Measurements from ENCODE around the gene FAM118B. TPM values are rescaled to one million over a fixed set of nuclear protein-coding genes. Genes with fewer than 3 reads are reported as not detected.
A peak's percentile ranks its signal among the peaks of the same experiment; 100 is the strongest.
"Not testable (repeated sequence)": the region's sequence is repeated elsewhere in the genome, so short reads cannot be mapped to it uniquely, and the experiment has no call there.

FAM118B gene
- total RNA-seq, 1 donor from 2014 or later: 25.6 TPM

DNA sequence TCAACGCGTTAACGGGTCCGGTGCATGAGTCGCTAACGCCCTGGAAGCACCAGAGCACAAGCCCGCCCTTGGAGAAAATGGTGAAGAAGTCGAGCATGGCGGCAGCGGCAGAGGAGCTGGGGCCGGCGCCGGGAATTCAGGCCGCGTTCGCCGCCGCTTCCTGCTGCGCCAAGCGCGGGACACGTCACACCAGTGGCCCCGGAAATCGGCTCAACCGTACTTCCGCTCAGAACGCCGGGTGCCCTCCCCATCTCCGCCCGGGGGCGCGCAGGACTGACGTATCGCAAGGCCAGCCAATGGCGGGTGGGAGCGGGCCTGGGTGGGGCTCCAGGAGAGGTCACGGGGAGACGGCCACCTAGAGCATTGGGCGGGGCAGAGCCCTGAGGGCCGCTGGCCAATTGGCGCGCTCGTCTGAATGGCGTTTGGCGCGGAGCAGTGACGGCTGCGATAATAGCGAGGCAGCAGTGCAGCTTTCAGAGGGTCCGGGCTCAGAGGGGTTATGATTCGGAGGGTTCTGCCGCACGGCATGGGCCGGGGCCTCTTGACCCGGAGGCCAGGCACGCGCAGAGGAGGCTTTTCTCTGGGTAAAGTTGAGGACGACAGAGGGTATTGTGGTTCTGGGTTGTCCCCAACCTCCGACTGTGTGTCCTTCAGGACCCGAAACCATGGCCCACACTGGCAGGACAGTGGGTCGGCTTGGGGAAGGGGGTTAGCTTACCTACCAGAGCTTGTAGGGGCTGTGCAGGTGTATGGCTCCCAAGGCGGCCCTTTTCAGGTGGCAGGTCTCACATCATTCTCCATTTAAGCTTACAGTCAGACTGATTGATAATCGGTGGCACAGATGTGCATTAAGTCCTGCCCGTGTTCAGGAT is 57.4 kb downstream of the FAM118B start, which contains the start of the genes FOXRED1 and SRPRA:
Gene FOXRED1, plus strand, starts transcription at position 447 of the 872 bp plus-strand sequence. Its CDS starts 53 bp downstream, at position 500.
Gene SRPRA, minus strand, starts transcription at position 188 of the 872 bp plus-strand sequence. Its CDS starts 91 bp downstream, at position 97.
- DNase-seq (ENCODE audit: low read depth, low spot score): peak; percentile 94

DNA sequence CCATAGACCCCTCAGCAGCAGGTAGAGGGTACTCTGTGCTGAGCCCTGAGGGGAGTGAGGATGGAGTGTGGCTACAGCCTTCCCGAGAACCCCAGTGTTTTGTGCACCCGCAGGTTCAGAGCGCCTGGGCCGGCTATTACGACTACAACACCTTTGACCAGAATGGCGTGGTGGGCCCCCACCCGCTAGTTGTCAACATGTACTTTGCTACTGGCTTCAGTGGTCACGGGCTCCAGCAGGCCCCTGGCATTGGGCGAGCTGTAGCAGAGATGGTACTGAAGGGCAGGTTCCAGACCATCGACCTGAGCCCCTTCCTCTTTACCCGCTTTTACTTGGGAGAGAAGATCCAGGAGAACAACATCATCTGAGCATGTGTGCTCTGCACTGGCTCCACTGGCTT is 65.7 kb downstream of the FAM118B start:
- no peak for DNase-seq (ENCODE audit: low read depth, low spot score)

DNA sequence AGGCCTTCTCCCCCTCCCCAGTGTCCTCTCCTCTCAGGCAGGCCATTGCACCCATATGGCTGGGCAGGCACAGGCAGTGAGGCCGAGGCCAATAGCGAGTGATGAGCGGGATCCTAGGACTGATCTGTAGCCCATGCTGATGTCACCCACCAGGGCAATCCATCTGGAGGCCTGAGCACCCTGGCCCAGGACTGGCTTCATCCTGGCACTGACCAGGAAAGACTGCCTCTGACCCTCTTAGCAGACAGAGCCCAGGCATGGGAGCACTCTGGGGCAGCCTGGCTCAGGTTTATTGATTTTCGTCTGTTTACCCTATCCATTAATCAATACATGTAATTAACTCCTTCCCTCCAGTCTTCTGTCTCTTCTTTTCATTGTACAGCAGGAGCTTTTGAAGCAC is 66.2 kb downstream of the FAM118B start:
- no peak for DNase-seq (ENCODE audit: low read depth, low spot score)

DNA sequence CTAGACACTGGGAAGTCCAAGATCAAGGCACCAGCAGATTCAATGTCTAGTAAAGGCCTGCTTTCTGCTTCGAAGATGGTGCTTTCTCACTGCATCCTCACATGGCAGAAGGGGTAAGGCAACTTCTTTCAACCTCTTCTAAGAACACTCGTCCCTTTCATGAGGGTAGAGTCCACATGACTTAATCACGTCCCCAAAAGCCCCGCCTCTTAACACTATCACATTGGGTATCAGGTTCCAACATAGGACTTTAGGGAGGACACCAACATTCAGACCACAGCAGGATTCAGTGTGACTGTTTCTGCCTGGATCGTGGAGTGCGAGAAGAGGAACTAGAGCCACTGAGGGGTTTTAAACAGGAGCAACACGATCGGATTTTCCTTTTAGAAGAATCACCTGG is 67.6 kb downstream of the FAM118B start:
- DNase-seq (ENCODE audit: low read depth, low spot score): no peak

DNA sequence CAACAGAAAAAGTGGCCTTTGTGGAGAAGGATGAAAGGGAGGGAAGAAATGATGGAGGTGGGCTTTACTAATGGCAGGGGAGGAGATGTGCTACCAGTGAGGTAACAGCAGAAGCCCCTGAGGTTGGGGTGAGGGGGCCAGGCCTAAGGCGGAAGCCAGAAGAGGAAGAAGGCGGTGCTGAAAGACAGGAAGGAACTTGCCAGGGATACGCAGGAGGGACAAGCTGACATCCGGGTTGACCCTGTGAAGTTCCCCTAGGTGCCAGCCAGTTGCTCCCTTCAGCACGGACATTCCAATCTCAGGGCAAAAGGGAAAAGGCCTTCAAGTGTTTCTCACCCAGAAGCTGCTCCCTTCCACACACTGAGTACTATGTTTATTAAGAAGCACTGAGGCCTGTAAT is 69.0 kb downstream of the FAM118B start:
- DNase-seq (ENCODE audit: low read depth, low spot score): no peak

DNA sequence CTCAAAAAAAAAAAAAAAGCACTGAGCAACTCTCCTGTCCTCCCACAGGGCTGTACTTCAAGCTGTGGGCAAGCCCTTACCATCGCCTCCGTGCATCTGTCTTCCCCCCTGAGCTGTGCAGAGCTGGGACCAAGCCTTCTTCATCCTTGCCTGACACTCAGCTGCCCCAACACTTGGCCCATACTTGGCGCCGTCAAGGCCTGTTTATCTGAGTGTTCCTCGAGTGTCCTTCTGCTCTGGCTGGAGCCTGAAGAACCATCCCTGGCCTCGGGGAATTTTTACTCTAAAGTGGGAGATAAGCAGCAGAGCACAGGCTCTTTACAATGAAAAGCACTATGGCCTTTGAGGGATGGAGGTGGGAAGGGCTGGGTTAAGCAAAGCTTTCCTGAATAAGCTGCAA is 69.7 kb downstream of the FAM118B start:
- DNase-seq (ENCODE audit: low read depth, low spot score): no peak

DNA sequence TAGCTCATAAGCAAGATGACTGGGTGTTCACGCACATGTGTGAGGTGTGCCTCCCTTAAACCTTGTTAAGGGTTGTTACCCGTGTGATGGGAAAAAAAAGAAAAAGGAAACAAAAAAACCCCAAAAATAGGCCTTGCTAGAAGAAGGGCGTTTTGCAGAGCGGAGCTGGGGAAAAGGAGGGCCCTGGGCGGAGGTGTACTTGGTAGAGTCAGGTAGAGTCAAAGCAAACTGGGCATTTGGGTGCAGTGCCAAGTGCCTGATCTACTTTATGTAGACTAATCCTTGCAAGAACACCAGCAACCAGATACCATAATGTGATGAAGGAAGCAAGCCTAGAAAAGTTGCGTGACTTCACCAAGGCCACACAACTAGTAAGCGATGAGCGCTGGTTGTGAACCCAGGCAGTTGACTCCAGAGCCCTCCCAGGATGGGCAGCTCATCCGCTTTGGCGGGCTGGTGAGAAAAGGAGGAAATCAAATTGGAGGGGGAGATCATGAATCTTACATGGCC is 70.1 kb downstream of the FAM118B start:
- no peak for DNase-seq (ENCODE audit: low read depth, low spot score)

DNA sequence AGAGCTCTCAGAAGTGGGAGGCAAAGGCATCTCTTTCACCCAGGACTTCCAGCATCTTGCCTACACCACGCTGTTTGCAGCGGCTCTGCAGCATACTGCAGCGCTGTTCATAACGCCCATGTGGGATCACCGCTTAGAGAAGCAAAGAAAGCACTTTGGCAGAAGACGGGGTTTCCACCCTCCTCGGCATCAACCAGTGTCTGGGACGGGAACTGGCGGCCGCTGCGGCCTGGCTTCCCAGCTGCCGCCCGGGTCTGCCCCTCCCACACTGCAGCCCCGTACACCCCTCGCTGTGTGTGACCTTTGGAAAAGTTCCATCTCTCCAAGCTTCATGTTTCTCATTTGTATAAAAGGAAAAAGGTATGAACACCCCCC is 70.8 kb downstream of the FAM118B start:
- no peak for DNase-seq (ENCODE audit: low read depth, low spot score)

DNA sequence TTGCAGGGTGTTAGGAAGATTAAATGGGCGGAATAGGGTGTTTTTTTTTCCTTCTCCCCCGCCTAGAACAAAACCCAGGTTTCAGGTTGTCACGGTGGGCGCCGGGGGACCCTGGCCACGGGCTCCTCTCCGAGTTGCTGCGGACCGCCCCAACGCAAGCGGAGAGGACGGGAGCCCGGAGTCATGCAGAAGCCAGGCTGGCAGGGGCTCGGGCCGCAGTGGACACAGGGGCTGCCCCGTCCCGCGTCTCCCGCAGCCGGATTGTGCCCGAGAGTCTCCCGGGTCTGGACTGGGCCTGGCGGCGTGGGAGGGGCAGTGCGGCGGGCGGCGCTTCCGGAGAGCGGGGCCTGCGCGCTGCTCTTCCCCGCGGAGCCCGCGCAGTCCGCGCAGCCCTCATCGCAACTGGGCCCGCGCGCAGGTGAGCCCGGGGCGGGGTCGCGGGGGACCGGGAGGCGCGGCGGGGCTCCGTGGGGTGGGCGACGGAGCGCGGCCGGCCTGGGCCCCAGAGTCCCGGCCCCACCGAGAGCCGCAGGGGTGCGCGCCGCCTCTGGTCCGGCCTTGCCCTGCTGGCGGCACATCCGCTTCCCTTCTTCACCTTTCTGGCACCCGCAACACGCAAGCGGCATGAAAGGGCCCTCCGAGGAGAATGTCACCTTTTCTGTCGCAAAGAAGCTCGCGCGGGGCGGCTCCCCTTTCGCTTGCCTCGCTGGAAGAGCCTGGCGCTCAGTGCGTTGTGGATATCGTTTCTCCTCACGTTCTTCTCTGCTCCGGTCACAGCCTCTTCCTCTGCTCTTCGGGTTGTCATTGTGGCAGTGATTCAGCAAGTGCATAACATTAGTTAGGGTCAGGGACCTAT is 71.4 kb downstream of the FAM118B start, which contains the start of gene TIRAP:
Gene TIRAP, plus strand, starts transcription at position 358 of the 856 bp plus-strand sequence. CDS start 7,802 bp downstream, outside the sequence.
- DNase-seq (ENCODE audit: low read depth, low spot score): no peak

DNA sequence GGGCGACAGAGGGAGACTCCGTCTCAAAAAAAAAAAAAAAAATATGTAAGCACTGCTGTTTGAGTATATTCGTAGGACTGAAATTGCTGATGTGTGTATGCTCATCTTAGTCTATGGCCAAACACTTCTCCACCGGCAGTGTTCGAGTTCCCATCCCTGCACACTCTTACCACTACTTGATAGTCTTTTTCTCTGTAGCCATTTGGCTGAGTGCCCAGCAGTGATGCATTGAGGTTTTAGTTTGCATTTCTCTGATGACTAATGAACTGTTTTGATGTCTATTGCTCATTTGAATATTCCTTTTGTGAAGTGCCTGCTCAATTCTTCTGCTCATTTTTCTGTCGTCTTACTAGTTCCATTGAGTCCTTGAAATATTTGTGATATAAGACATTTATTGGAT is 73.2 kb downstream of the FAM118B start:
- peak; percentile 77 for DNase-seq (ENCODE audit: low read depth, low spot score)

DNA sequence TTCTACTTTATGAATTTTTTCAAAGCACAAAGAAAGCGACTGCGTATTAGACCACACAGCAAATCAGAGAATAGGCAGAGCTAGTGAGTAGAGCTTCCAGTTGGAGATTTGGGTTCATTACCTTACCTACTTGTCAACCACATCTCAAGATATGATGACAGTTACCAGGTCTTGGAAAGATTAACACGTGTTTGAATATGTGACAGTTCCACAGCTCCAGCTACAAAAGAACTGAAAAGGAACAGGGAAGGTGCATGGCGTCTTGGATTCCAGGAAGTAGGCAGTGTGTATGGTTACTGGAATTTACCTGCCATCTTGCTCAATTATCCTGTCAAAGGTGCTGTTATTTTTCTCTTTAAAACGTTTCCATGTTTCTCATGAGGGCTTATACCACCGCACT is 76.7 kb downstream of the FAM118B start:
- DNase-seq (ENCODE audit: low read depth, low spot score): no peak

DNA sequence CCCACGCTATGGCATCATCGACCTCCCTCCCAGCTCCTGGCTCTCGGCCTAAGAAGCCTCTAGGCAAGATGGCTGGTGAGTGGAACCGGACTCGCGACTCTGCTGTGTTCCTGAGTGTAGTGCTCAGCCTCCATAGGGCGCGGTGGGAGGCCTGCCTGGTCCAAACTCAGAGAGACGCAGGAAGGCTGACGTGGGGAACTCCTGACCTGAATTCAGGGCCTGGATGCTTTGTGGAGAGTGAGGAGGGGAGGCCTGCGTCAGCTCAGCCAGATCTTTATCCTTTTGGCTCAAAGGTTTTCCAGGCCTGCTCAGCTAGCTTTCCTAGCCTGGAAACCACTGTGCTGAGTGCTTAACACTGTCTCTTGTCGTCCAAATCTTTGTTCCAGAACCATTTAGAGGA is 79.3 kb downstream of the FAM118B start:
- DNase-seq (ENCODE audit: low read depth, low spot score): no peak

DNA sequence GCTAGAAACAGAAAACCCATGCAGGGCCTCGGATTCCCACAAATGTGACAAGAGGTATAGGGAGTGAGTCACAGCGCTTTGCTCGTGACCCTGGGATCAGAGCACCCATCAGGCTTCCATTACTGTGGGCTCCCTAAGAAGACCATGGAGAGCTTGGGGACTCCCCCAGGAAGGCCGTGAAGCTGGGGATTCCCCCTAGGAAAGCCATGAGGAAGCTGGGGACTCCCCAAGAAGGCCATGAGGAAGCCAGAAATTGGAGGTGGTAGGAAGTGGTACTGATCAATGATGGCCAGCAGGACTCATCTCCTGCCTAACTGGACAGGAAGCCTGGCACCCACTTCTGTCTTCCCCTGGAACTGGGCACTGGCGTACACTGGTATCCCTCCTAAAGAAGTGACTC is 82.1 kb downstream of the FAM118B start:
- DNase-seq (ENCODE audit: low read depth, low spot score): no peak

DNA sequence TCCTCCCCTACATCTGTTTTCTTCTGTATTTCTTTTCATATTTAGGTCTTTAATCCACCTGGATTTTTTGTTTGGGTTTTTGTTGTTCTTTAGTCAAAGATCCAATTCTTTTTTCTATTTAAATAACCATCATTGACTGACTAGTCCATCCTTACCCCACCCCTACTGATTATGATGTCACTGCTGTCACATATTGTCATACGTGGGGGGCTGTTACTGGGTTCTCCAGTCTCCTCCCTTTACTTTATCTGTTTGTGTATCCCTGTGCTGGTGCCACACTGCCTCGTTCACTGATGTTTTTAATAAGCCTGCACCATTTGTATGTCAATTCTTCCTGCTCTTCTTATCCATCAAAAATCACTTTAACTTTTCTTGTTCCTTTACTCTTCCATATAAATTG is 85.4 kb downstream of the FAM118B start:
- no peak for DNase-seq (ENCODE audit: low read depth, low spot score)

DNA sequence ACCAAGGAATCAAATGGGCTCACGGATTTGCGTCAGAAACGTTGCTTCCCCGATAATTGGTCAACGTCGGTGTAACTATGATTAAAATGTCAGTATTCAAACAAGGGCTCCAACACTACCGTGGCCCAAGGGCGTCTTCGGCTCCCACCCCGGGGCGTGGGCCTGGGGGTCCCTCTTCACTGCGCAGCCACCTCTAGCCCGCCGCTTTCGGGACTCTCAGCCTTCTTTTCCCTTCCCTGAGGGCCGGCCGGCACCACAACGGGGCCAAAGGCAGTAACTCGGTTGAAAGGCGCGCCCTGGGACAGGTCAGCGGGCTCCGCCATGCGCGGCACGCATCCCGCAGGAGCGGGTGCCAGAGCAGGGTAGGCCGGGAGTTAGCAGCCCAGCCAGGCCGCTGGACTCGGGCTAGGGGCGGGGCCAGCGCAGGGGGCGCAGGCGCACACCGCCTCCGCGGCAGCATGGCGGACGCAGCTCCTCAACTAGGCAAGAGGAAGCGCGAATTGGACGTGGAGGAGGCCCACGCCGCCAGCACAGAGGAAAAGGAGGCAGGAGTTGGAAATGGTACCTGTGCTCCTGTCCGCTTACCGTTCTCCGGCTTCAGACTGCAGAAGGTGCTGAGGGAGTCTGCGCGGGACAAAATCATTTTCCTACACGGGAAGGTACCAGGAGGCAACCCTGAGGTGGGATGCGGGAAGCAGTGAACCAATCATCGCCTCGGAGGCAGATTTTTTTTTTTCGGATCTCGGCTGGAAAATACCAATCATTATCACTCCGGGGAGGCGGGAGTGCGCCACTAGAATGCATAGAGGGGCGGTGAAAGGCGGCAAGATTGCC is 92.3 kb downstream of the FAM118B start, which contains the start of gene DCPS:
Gene DCPS, plus strand, starts transcription at position 438 of the 834 bp plus-strand sequence. Its CDS starts 21 bp downstream, at position 459.
- peak; percentile 67 for DNase-seq (ENCODE audit: low read depth, low spot score)

DNA sequence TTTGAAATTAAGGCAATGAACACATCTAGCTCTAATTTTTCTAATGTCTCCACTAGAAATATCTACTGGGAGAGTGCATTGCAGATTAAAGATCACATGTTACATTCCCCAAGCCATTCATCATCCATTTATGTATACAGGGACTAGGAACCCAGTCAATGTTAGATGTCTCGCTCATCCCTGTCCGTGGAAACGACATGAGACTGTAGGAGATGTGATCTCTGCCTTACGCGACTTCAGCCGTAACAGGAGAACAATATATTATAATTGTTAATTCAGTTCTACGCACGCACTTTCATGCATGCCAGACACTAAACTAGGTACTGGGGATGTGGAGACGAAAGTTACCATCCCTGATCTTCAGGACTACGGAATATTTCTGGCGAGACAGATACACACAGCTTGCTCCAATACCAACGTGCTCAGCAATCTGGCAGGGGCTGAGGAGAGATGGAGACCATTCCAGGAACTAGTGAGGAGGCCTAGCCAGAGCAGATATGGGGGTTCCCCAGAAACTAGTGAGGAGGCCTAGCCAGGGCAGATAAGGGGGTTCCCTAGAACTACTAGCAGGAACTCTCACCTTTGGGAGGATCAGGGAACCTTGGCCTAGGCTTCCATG is 93.0 kb downstream of the FAM118B start:
- DNase-seq (ENCODE audit: low read depth, low spot score): no peak

DNA sequence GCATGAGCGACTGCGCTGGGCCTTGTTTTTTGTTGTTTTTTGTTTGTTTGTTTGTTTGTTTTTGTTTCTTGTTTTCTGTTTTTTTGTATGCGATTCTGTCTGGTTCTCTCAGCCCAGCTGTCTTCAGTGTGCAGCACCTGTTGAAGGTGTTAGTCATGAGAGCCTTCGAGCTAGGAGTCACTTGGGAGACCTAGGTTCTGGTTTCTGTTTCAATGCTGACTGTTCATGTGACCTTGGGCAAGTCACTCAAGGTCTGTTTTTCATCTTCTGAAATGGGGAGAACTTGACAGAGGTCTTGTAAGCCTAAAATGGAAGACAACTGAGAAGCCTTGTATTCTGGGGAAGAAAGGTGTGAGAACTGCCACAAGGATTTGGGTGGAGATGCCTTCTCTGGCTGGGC is 94.1 kb downstream of the FAM118B start:
- no peak for DNase-seq (ENCODE audit: low read depth, low spot score)

DNA sequence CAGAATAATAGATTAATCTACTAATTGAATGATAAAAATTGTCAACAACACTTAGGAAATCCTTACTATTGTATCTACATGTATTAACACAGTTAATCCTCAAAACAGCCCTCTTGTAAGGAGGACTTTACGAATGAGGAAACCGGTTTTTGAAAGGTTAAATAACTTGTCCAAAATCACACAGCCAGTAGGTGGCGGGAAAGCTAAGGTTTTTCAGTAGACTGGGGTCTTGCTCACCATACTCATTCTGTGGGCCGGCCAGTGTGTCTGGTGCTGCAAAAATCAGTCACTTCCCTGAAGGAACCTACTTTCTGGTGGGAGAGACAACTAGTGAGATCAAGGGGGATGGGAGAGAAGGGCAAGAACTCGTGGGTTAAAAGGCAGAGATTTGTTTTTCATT is 96.1 kb downstream of the FAM118B start:
- no peak for DNase-seq (ENCODE audit: low read depth, low spot score)

DNA sequence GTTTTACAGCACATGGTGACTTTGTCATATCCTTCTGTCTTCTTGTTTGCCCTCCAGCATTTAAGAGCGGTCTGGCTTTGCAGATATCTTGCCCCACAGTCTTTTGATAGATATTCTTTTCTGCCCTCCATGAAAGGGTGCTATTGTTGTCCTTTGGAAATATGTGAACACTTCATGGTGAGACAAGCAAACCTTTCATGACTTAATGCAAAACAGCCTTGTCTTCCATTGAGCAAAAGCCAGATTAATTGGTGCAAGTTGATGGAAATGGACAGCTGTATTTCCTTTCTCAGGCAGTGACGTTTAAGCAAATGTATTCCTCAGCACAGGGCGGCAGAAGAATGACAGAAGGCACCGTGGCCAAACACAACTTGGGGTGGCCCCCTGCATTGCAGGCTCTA is 96.7 kb downstream of the FAM118B start:
- no peak for DNase-seq (ENCODE audit: low read depth, low spot score)

DNA sequence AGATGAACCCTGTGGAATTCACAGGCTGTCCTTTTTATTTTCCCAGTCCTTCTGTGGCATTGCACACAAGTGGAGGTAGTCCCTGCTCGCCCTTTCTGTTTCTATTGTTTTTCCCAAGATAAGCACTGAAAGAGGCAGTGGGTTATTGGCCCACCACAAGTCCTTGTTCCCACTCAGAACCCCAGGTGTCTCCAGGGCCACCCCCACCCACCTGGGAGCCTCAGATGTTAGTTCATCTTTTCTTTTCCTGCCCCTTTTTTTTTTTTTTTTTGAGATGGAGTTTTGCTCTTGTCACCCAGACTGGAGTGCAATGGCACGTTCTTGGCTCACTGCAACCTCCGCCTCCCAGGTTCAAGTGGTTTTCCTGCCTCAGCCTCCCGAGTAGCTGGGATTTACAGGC is 97.2 kb downstream of the FAM118B start:
- DNase-seq (ENCODE audit: low read depth, low spot score): not testable (repeated sequence)

Measured in pulmonary artery endothelial cell (primary cell).